Central memory CD4-positive, alpha-beta T cell (primary cell): Measurements from ENCODE around the gene TNIP3.

Experiments used
- DNase-seq: peaks from one replicate; pipeline ENCODE4 v3.0.0; 2022

TNIP3 gene

DNA sequence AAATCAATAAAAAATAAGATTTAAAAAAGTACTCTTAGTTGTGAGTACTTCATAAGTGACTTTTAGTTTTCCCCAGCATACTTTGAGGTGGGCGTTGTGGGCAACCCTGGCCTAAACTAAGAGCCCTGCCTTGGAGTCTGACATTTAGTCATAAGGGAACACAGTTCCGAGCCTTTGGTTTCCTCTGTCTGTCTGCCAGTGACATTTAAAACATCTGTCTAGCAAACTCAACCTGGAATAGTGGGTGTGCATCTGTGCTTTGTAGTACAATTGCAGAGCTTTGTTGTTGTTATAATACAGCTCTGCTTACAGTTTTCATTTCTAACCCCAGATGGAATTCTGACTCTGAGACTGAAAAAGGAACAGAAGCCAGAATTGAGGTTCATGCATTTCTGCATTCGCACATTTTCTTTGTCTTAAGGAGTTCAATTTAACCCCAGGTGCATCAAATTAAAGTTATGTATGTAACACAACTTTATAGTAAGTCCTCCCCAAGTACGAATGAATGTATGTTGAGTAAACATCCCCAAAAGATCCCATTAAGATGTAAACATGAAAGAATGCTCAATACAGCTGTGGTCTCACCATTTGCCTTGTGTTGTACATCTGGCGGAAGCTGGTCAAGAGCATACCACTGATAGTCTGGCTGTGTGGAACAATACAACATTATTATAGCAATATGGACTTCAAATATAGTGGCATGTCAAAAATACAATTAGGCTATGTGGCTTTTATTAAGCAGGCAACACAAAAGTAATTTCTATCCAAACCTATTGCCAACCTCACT is 25.9 kb downstream of the TNIP3 start:
- DNase-seq: no peak

DNA sequence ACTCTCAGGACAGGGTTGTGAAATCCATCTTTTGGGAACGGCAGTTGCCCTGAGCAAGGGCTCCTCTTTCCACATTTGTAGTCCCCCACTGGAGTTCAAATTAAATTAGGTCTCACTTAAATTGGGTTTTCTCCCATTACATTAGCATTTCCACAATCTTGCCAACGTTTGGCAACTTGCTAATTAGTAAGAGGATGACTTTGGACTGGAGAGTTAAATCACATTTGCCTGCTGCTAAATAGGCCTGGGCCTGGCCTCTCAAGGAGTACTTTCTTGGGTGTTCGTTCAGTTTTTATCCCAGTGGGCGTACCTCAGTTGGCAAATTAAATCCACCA is 33.8 kb downstream of the TNIP3 start:
- no peak for DNase-seq

- no peak for DNase-seq
Measured at GRCh38 chr4:121129606-121130325, 34.4 kb downstream of the TNIP3 start.

GRCh38 chr4:121127100-121127499 is 37.0 kb downstream of the TNIP3 start:
- no peak for DNase-seq

GRCh38 chr4:121126449-121127006 is 37.6 kb downstream of the TNIP3 start:
- no peak for DNase-seq

DNA sequence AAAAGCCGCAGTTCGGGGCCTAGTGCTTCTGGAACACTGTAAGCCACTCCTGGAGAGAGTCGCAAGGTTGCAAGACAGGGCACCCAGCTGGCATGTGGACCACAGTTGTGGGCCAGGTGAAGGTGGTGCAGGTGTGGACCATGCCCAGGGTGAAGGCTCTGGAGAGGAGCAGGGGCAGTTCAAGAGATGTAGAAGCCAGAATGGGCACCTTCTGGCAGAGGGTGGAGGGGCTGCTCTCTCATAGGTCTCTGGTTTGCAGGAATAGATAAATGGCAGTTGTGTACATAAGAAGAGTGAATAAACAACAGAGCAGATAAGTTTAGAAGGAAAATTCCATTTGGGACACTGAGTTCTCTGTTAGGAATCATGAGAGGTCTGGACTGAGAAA is 38.6 kb downstream of the TNIP3 start:
- no peak for DNase-seq

- DNase-seq: no peak
Measured at GRCh38 chr4:121122661-121123060, 41.5 kb downstream of the TNIP3 start.

DNA sequence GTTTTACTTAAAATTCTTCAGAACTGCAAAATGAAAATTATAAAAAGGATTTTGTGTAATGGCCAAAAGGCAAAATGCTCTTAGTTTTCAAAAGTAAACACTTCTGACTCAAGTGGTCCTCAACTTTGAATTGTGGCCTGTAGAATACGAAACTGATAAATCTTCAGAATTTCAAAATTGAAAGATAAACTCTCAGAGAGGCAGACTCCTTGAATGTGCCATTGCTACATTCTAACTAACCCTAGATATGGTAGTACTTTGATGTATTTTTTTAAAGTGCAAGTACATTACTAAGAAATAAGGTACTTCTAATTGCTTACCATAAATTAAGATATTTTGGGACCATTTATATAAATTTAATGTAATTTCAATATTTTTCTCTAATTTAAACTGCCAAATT is 44.4 kb downstream of the TNIP3 start:
- no peak for DNase-seq

GRCh38 chr4:121118344-121118743 is 45.8 kb downstream of the TNIP3 start:
- DNase-seq: no peak

GRCh38 chr4:121114756-121115155 is 49.4 kb downstream of the TNIP3 start:
- no peak for DNase-seq

DNA sequence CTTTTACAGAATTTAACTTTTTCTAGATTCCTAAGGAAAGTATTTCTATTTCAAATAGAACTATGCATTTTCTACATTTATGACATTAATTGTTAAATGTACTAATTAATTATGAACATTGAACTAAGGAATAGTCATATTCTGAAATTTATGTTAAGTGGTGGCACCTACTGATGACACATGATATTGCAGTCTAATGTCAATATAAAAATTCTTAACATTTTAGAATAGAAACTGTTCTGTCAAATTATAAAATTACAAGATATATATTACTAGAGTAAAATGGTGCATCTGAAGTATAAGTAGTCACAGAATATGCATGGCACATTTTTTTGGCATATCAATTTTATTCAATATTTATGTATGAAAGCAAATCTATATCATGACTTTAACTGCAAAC is 51.6 kb downstream of the TNIP3 start:
- no peak for DNase-seq

DNA sequence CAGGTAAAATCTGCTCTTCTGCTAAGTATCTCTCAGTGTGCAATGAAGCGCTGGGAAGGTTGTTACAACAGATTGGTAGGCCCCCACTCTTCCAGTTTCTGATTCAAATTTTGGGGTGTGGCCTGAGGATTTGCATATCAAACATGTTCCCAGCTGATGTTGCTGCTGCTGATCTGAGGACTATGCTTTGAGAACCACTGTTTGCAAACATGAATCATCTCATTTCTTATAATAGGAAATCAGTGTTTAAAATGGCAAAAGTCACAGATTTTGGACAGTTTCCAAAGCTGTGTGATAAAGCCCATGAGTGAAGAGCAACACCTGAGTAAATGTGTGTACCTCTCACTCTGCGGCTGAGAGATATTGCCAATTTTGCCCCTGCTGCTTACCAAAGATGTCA is 55.6 kb downstream of the TNIP3 start:
- no peak for DNase-seq

DNA sequence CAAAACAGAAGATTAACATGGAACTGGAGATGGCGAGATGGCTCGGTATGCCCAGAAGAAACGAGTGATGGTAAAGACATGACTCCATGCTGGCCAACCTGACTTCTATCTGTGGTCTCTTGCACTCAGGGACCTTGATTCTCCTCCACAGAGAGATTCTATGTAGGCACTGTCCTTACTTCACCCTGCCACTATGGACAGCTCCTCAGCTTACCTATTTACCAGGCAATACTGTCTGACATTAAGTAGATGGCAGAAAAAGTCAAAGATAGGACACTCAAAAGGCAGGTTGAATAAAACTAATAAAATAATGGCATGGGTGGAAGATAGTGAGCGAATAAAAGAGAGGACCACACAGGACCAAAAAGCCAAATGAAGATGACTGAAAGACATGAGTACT is 56.6 kb downstream of the TNIP3 start:
- DNase-seq: no peak

- DNase-seq: no peak
Measured at GRCh38 chr4:121100093-121100775, 63.9 kb downstream of the TNIP3 start.

GRCh38 chr4:121098266-121098665 is 65.9 kb downstream of the TNIP3 start:
- DNase-seq: no peak

- DNase-seq: peak; percentile 14
Measured at GRCh38 chr4:121096629-121097028, 67.5 kb downstream of the TNIP3 start.

DNA sequence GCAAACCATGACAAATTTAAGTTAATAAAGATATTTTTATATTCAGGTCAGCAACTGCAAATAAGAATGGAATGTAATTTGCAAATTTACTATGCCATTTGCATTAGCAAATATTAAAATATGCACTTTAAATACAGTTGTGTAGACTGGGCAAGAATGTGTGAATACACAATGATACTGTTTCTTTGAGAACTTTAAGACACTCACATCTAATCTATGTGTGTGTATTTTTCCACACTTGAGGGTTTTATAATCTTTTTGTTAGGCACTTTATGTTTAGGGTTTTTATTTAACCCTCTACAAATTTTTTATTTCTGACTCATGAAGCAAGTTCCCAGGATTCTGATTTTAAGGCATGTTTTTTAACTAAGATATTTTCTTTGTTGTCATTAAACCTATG is 67.9 kb downstream of the TNIP3 start:
- no peak for DNase-seq

- no peak for DNase-seq
Measured at GRCh38 chr4:121094297-121094966, 69.7 kb downstream of the TNIP3 start.

DNA sequence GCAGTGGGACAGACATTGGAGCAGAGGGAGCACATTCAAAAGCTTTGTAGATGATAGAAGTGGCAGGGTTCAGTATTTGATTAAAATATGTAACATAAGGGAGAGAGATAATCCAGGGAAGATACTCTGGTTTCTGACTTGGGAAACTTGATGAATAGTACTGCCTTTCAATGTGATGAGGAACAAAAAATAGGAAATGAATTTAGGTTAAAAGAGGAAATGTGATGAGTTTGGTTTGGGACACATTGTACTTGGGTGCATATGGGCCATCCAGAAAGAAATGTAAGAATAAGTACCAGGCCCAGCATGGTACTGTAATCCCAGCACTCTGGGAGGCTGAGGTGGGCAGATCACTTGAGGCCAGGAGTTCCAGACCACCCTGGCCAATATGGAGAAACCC is 70.9 kb downstream of the TNIP3 start:
- no peak for DNase-seq

DNA sequence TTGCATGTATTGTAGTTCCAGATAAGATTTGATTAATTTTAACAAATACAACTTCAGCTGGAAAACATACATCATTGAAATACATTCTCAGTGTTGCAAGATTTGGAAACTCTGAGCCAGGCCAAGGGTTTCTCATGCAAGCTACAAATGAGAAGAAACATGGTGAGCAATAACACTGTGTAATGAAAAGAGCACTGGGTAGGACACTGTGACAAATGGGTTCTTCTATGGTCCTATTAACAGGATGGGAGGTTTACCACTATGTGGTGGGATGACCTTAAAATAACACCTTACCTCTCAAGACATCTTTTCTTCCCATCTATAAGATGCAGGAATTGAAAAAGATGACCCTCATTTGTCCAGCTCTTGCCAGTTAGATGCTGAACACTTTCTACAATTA is 72.2 kb downstream of the TNIP3 start:
- DNase-seq: no peak

DNA sequence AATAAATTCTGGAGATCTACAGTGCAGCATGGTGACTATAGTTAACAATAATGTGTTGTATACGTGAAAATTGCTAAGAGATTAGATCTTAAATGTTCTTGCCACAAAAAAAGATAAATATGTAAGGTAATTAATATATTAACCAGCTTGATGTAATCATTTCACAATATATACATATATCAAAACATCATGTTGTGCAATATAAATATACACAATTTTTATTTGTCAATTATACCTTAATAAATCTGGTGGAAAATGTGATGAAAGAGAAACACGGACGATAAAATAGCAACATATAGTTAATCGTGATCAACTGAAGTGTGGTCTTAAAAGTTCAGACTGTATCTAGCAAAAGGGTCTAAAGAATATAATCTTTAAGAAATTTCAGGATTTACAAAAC is 75.3 kb downstream of the TNIP3 start:
- DNase-seq: no peak
